Hematopoietic multipotent progenitor cell treated with erythropoietin and hydrocortisone succinate and interleukin-3 and kit ligand, for 4 days (in vitro differentiated cells): ENCODE data around the gene NDUFAF8.
A peak's percentile ranks its signal among the peaks of the same experiment; 100 is the strongest.

Experiments used
- DNase-seq: peaks from one replicate; pipeline ENCODE4 v3.0.0-alpha.2; 2015

Gene NDUFAF8

DNA sequence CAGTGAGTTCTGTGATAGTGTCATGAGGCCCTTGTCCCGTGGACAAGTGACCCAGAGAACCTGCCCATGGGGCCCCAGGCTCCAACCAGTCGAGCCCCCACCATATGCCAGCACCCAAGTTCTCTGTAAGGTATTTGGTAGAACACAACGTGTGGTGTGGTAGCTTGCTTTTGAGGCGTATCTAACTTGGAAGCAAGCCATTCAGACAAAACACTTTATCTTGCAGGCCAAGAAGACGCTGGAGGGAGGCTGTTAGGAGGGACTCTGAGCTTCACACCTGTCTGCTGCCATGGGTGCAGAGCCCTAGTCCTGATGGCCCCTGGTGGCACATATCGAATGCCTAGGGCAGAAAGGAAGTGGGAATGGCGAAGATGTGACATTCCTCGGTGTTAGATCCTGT is 1.6 kb downstream of the NDUFAF8 start:
- DNase-seq, result peak; percentile 56

- DNase-seq, result no peak
Observed at GRCh38 chr17:81241203-81241602, 2.1 kb downstream of the NDUFAF8 start.

- DNase-seq, result peak; percentile 84
Observed at GRCh38 chr17:81241648-81242420, 2.7 kb downstream of the NDUFAF8 start.

GRCh38 chr17:81242421-81243332 is 3.6 kb downstream of the NDUFAF8 start:
- DNase-seq, result no peak

DNA sequence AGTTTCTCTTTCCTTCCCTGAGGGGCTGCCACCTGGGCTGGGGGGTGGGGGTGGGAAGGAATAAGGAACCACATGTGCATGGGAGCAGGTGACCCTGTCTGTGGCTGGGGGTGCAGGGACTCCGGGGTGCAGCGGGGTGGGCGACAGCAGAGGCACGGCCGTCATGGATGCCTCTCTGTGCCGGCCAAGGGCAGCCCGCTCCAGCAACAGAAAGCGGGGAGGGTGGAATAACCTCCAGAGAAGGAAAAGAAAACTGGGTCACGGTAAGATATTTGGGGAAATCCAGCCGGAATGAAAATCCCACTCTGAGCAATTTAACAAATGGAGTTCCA is 4.2 kb downstream of the NDUFAF8 start:
- no peak for DNase-seq

- no peak for DNase-seq
Observed at GRCh38 chr17:81244358-81245023, 5.4 kb downstream of the NDUFAF8 start.

GRCh38 chr17:81245024-81245664 is 6.0 kb downstream of the NDUFAF8 start:
- DNase-seq, result no peak

DNA sequence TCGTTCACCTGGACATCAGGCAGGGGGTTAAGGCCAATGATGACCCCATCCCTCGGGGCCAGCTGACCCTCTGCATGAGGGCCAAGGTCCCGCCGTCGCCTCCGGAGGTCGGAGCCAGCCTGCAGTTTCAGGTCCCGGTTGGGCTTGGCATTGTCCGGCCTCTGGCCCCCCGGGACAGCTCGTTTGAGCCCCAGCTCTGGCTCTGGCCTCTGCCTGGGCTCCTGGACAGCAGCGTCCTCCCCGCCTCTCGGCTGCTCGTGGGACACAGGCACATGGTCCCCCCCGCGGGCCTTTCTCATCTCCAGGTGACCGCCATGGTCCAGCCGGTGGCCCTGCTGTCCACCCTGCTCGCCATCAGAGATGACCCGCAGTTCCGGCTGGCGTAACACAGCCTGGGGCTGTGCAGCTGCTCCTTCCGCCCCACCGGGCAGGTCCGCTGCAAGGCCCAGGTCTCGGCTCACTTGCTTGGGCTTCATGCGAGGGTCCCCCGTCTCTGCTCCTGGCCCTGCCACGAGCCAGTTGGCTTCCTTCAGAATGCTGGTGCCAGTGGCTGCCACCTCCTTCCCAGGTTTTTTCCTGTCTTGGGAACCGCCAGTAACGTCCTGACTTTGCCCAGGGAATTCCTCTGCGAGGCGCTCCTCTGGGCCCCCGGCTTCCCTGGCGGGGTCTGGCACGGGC is 6.7 kb downstream of the NDUFAF8 start:
- no peak for DNase-seq

DNA sequence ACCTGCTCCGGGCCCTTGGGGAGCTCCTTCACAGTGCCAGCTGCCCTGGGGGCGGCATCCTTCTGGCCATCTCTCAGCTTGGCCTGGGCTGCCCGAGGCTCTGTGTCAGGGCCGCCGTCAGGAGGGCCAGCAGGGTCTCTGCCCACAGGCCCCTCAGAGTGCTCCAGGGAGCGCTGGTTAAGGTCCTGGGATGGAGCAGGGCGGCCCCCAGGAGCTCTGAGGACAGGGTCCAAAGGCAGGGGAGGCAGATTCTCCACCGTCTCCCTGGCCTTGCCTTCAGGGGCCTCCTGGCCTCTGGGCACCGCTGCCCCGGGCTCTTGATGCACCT is 7.2 kb downstream of the NDUFAF8 start:
- no peak for DNase-seq

- no peak for DNase-seq
Observed at GRCh38 chr17:81246679-81247338, 7.7 kb downstream of the NDUFAF8 start.

DNA sequence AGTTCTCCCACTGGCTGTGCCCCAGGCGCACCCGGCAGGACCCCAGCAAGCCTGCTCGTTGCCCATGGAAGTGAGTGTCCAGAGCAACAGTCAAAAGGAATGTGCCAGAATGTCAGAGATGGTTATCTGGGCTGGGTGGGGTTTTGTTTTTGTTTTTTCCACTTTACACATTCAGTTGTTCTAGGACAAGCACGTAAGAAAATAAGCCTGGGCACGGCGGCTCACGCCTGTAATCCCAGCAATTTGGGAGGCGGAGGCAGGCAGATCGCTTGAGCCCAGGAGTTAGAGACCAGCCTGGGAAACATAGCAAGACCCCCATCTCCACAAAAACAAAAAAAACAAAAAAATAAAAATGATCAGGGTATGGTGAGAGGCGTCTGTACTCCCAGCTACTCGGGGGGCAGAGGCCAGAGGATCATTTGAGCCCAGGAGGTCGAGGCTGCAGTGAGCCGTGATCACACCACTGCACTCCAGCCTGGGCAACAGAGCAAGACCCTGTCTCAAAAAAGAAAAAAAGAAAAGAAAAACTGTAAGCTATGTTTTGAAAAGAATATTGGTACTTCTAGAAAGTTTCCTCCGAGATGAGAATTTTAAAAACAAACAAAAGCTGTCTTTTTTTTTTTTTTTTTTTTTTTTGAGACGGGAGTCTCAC is 8.3 kb downstream of the NDUFAF8 start:
- DNase-seq, result no peak

DNA sequence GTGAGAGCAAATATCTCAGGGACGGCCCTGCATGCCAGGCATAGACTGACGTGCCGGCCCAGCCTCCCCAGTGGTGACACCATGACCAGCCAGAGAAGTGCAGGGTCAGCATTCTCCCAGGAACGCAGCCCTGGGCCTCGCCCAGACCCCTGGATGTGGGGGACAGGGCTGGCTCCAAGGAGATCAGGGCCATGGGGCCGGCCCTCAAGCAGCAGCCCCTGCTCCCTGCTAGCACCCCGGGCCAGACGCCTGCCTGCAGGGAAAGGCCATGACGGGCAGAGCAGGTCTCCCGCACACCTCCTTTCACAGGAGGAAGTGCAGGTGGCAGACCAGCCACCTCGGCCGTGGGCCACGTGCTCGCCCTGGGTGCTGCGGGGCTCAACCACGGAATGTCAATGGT is 9.5 kb downstream of the NDUFAF8 start:
- no peak for DNase-seq

GRCh38 chr17:81249223-81250040 is 10.3 kb downstream of the NDUFAF8 start:
- peak; percentile 42 for DNase-seq

- DNase-seq, result no peak
Observed at GRCh38 chr17:81250286-81251093, 11.4 kb downstream of the NDUFAF8 start.

GRCh38 chr17:81251094-81251708 is 12.1 kb downstream of the NDUFAF8 start:
- no peak for DNase-seq

DNA sequence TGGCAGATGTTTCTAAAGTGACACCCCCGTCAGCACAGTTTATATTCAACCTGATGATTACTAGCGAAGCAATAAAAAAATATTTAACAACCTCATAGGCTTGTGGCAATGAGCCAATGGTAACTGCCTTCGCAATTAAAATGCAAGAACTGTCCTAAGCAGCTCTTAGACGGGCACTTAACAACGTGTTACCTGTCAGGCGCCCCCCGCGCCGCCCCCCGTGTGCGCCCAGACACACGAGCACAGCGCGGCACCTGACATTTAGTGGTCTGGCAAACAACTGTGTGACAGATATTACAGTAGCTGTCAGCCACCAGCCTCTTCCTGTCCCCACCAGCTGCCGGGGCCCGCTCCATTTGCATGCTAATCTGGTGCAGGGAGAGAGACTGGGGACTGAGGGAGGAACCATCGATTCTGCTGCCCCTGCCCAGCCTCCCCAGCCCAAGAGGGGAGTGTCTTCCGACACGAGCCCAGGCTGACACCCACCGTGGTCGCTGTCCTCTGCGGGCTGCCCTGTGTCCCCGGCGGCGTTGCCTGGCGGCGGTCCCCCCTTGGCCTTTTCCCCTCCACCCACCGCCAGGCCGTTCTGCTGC is 12.7 kb downstream of the NDUFAF8 start:
- no peak for DNase-seq

DNA sequence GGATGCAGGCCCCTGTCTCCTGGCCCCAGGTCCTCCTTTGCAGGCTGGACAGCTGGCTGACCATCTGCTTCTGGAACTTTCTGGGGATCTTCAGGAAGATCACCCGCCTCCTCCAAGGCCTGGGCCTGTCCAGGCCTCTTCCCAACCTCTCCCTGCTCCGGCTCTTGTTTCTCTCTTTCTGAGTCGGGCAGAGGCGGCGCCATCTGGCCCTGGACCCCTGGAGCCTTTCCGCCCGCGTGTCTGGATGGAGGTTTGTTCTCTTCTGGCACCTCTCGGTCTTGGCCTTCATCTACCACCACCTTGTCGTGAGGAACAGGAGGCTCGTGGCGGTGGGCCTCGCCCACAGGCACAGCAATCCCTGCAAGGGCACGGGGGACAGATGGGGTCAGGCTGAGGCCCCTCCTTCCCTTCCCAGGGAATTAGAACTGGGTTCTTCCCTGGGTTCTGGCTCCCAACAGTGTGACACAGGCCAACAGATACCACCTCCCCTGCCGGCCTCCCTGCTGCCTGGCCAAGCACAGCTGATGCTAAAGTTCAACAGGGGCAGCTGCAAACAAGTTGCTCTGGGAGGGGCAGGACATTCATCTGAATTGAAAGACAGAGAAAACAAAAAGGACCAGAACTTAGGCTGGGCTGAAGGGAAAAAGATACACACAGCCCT is 13.3 kb downstream of the NDUFAF8 start:
- no peak for DNase-seq

DNA sequence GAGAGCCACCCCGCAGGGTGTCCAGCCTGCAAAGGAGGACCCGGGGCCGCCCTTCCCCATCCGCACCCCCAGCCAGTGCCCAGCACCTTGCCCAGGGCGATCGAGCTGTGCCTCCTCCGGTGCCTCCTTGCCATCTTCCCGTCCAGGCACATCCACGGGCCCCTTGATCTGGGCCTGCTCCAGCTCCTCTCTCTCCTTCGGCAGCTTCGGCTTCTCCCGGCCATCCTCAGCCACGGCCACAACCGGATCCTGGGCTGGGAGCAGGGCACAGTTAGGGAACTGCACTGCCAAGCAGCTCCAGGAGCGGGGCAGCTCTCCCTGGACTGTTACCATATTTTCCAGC is 13.8 kb downstream of the NDUFAF8 start:
- no peak for DNase-seq
